ENCODE results near the gene GRM2.

The GRM2 gene

GRCh38 chr3:51682079-51682478, 24.8 kb upstream of the GRM2 start:
- WGBS (ENCODE audit: extremely low coverage, insufficient coverage, low lambda C conversion rate) = no CpG with 5 or more reads among the region's 4 CpGs
- H3K56ac ChIP-seq (ENCODE audit: low read length) = peak overlapping the region; percentile 54
- DNase-seq = peak; percentile 96

DNA sequence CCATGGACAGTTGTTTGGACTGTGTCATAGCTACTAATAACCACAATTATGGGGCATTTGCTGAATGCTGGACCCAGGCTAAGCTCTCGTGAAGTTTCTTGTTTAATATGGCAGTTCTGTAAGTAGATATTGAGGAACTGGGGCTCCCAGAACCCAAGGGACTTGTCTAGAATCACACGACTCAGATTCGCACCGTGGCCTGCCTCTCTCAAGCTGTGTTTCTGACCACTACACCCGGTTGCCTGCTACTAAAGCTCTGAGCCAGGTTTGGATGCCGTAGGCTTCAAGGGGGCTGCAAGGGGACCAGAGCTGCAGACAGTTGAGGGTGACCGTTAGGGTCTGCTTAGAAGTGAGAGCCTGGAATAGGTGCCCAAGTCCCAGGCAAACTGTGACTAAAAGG, 24.3 kb upstream of the GRM2 start:
- Histone ChIP-seq H3K56ac (ENCODE audit: low read length) (no peak overlapping the region), H4K5ac (ENCODE audit: low read length) (no peak overlapping the region), H2BK15ac (replicated peaks; ENCODE audit: low read depth) (no peak overlapping the region), H3K4me1 (ENCODE audit: control insufficient read depth, low read depth, low read length) (peaks cover 4% of the 10 kb centered on the region), H3K79me2 (ENCODE audit: control insufficient read depth, insufficient read depth, low read length) (no peaks in the 10 kb centered on the region), H3K18ac (ENCODE audit: low read length) (no peak overlapping the region), H3K27me3 (ENCODE audit: insufficient read depth, low read length, poor library complexity) (no peaks in the 10 kb centered on the region), H3K4me2 (ENCODE audit: low read length) (no peak overlapping the region), H2BK120ac (ENCODE audit: low read depth, low read length) (no peak overlapping the region), H3K23ac (ENCODE audit: low read length) (no peak overlapping the region), H3K9ac (ENCODE audit: low read length) (no peak overlapping the region), H3K79me1 (ENCODE audit: low read length) (no peaks in the 10 kb centered on the region), H3K36me3 (ENCODE audit: control insufficient read depth, insufficient read depth, low read length) (no peaks in the 10 kb centered on the region), H2BK5ac (ENCODE audit: low read length) (no peak overlapping the region), H4K8ac (ENCODE audit: low read depth, low read length) (no peak overlapping the region), H3K27ac (ENCODE audit: low read depth, low read length) (no peak overlapping the region), H3K4ac (ENCODE audit: low read depth, low read length) (no peak overlapping the region), H2AK5ac (ENCODE audit: low read length) (no peak overlapping the region), H3K4me3 (ENCODE audit: low read length) (no peak overlapping the region)
- no CpG with 5 or more reads among the region's 7 CpGs for WGBS (ENCODE audit: extremely low coverage, insufficient coverage, low lambda C conversion rate)
- no peak for DNase-seq

More at GRCh38 chr3:51682079-51682478, 24.8 kb upstream of the GRM2 start:
- no peaks in the 10 kb centered on the region for H3K79me1 ChIP-seq (ENCODE audit: low read length)
- no peaks in the 10 kb centered on the region for H3K36me3 ChIP-seq (ENCODE audit: control insufficient read depth, insufficient read depth, low read length)
- no peak overlapping the region for H2BK5ac ChIP-seq (ENCODE audit: low read length)
- H3K4me2 ChIP-seq (ENCODE audit: low read length) = no peak overlapping the region
- no peak overlapping the region for H4K5ac ChIP-seq (ENCODE audit: low read length)
- no peaks in the 10 kb centered on the region for H3K79me2 ChIP-seq (ENCODE audit: control insufficient read depth, insufficient read depth, low read length)
- H2BK120ac ChIP-seq (ENCODE audit: low read depth, low read length) = no peak overlapping the region
- H3K4me1 ChIP-seq (ENCODE audit: control insufficient read depth, low read depth, low read length) = peaks cover 4% of the 10 kb centered on the region
- H3K27me3 ChIP-seq (ENCODE audit: insufficient read depth, low read length, poor library complexity) = no peaks in the 10 kb centered on the region
- no peak overlapping the region for H4K8ac ChIP-seq (ENCODE audit: low read depth, low read length)
- no peak overlapping the region for H3K18ac ChIP-seq (ENCODE audit: low read length)
- no peak overlapping the region for H3K4me3 ChIP-seq (ENCODE audit: low read length)
- peak overlapping the region; percentile 31 for H3K9ac ChIP-seq (ENCODE audit: low read length)
- H3K27ac ChIP-seq (ENCODE audit: low read depth, low read length) = no peak overlapping the region
- H3K4ac ChIP-seq (ENCODE audit: low read depth, low read length) = no peak overlapping the region
- H2AK5ac ChIP-seq (ENCODE audit: low read length) = no peak overlapping the region
- no peak overlapping the region for H3K23ac ChIP-seq (ENCODE audit: low read length)
- H2BK15ac ChIP-seq (replicated peaks; ENCODE audit: low read depth) = no peak overlapping the region

DNA sequence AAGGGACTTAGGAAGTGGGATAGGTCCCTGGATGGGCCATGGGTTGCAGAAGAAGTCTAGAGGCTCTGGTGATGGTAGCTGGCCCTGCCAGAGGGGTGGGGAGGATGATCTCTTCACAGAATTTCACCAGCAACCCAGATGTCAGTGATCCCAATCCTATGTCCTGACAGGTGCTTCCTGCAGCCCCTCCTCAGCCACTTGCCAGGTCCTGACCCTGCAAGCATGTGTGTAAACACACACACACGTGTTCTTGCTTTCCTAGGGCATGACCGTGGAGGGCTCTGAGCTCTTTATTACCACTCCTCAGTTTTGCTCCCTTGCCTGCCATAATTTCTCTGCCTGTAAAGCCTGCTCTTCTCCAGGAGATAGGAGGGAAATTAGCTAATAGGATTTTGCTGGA, 23.3 kb upstream of the GRM2 start:
- H4K8ac ChIP-seq (ENCODE audit: low read depth, low read length) = no peak overlapping the region
- H3K4me3 ChIP-seq (ENCODE audit: low read length) = no peak overlapping the region
- no peaks in the 10 kb centered on the region for H3K79me2 ChIP-seq (ENCODE audit: control insufficient read depth, insufficient read depth, low read length)
- no peak overlapping the region for H3K18ac ChIP-seq (ENCODE audit: low read length)
- H3K23ac ChIP-seq (ENCODE audit: low read length) = no peak overlapping the region
- no peaks in the 10 kb centered on the region for H3K27me3 ChIP-seq (ENCODE audit: insufficient read depth, low read length, poor library complexity)
- H3K9ac ChIP-seq (ENCODE audit: low read length) = no peak overlapping the region
- H3K27ac ChIP-seq (ENCODE audit: low read depth, low read length) = no peak overlapping the region
- H2BK5ac ChIP-seq (ENCODE audit: low read length) = no peak overlapping the region
- no peak for DNase-seq
- H3K4ac ChIP-seq (ENCODE audit: low read depth, low read length) = no peak overlapping the region
- no peaks in the 10 kb centered on the region for H3K79me1 ChIP-seq (ENCODE audit: low read length)
- peaks cover 4% of the 10 kb centered on the region for H3K4me1 ChIP-seq (ENCODE audit: control insufficient read depth, low read depth, low read length)
- H2BK15ac ChIP-seq (replicated peaks; ENCODE audit: low read depth) = no peak overlapping the region
- H2BK120ac ChIP-seq (ENCODE audit: low read depth, low read length) = no peak overlapping the region
- H2AK5ac ChIP-seq (ENCODE audit: low read length) = no peak overlapping the region
- no peaks in the 10 kb centered on the region for H3K36me3 ChIP-seq (ENCODE audit: control insufficient read depth, insufficient read depth, low read length)
- no CpG with 5 or more reads among the region's 2 CpGs for WGBS (ENCODE audit: extremely low coverage, insufficient coverage, low lambda C conversion rate)
- H3K4me2 ChIP-seq (ENCODE audit: low read length) = no peak overlapping the region
- H3K56ac ChIP-seq (ENCODE audit: low read length) = no peak overlapping the region
- H4K5ac ChIP-seq (ENCODE audit: low read length) = no peak overlapping the region

DNA sequence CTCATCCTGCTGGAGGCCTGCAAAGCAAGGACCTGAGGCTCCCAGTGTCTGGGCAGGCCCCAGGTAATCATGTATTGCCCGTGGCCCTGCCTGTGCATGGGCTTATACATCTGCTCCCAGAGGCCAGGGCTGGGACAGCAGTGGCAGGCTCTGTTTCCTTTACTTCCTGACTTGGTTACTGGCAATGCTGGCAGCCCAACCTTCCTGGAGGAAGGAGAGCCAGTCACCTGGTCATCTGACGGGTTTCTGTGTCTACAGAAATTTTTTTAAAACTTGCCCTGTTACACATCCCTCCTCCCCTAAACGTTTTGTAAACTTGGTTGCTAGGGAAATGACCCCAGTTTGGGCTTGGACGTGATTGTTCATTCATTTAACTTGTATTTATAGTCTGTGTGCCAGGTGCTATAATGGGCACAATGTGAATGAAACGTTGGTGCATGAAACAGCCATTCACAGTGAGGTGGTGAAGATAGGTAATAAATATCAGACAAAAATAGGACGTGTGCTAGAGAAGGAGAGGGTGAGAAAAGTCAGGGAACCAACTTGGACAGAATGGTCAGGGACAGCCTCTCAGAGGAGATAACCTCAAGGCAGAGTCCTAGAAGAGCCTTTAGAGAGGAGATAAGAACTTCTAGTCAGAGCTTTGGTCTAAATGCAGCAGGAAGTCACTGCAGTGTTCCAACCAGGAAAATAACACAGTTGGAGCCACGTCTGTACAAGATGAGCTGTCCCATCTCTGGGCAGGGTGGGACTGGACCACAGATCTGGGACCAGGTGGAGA, 21.7 kb upstream of the GRM2 start:
- Histone ChIP-seq H3K9ac (ENCODE audit: low read length) (no peak overlapping the region), H3K56ac (ENCODE audit: low read length) (no peak overlapping the region), H3K27ac (ENCODE audit: low read depth, low read length) (no peak overlapping the region), H3K18ac (ENCODE audit: low read length) (no peak overlapping the region), H2BK120ac (ENCODE audit: low read depth, low read length) (no peak overlapping the region), H4K8ac (ENCODE audit: low read depth, low read length) (no peak overlapping the region), H2AK5ac (ENCODE audit: low read length) (no peak overlapping the region), H3K4me3 (ENCODE audit: low read length) (no peak overlapping the region), H3K4me2 (ENCODE audit: low read length) (no peak overlapping the region), H3K4me1 (ENCODE audit: control insufficient read depth, low read depth, low read length) (peaks cover 4% of the 10 kb centered on the region), H3K79me2 (ENCODE audit: control insufficient read depth, insufficient read depth, low read length) (no peaks in the 10 kb centered on the region), H3K27me3 (ENCODE audit: insufficient read depth, low read length, poor library complexity) (no peaks in the 10 kb centered on the region), H4K5ac (ENCODE audit: low read length) (no peak overlapping the region), H3K4ac (ENCODE audit: low read depth, low read length) (no peak overlapping the region), H3K79me1 (ENCODE audit: low read length) (no peaks in the 10 kb centered on the region), H3K36me3 (ENCODE audit: control insufficient read depth, insufficient read depth, low read length) (no peaks in the 10 kb centered on the region), H3K23ac (ENCODE audit: low read length) (no peak overlapping the region), H2BK5ac (ENCODE audit: low read length) (no peak overlapping the region), H2BK15ac (replicated peaks; ENCODE audit: low read depth) (no peak overlapping the region)
- whole genome bisulfite sequencing (ENCODE audit: extremely low coverage, insufficient coverage, low lambda C conversion rate) = no CpG with 5 or more reads among the region's 7 CpGs
- DNase-seq = no peak

GRCh38 chr3:51686056-51686455, 20.8 kb upstream of the GRM2 start:
- H3K23ac ChIP-seq (ENCODE audit: low read length) = no peak overlapping the region
- no peak overlapping the region for H3K18ac ChIP-seq (ENCODE audit: low read length)
- no peak overlapping the region for H4K8ac ChIP-seq (ENCODE audit: low read depth, low read length)
- H4K5ac ChIP-seq (ENCODE audit: low read length) = no peak overlapping the region
- H3K56ac ChIP-seq (ENCODE audit: low read length) = no peak overlapping the region
- no peak overlapping the region for H3K9ac ChIP-seq (ENCODE audit: low read length)
- DNase-seq = no peak
- no peaks in the 10 kb centered on the region for H3K27me3 ChIP-seq (ENCODE audit: insufficient read depth, low read length, poor library complexity)
- H3K36me3 ChIP-seq (ENCODE audit: control insufficient read depth, insufficient read depth, low read length) = no peaks in the 10 kb centered on the region
- H3K79me2 ChIP-seq (ENCODE audit: control insufficient read depth, insufficient read depth, low read length) = no peaks in the 10 kb centered on the region
- no CpG with 5 or more reads among the region's 4 CpGs for WGBS (ENCODE audit: extremely low coverage, insufficient coverage, low lambda C conversion rate)
- no peak overlapping the region for H3K4me3 ChIP-seq (ENCODE audit: low read length)
- H3K4ac ChIP-seq (ENCODE audit: low read depth, low read length) = no peak overlapping the region
- no peak overlapping the region for H3K4me2 ChIP-seq (ENCODE audit: low read length)
- peaks cover 4% of the 10 kb centered on the region for H3K4me1 ChIP-seq (ENCODE audit: control insufficient read depth, low read depth, low read length)
- H2AK5ac ChIP-seq (ENCODE audit: low read length) = no peak overlapping the region
- no peak overlapping the region for H2BK5ac ChIP-seq (ENCODE audit: low read length)
- H2BK120ac ChIP-seq (ENCODE audit: low read depth, low read length) = no peak overlapping the region
- no peaks in the 10 kb centered on the region for H3K79me1 ChIP-seq (ENCODE audit: low read length)
- no peak overlapping the region for H3K27ac ChIP-seq (ENCODE audit: low read depth, low read length)
- no peak overlapping the region for H2BK15ac ChIP-seq (replicated peaks; ENCODE audit: low read depth)

Data from mesendoderm (in vitro differentiated cells).